ENCODE measurements around the gene ZDHHC24.
A peak's percentile ranks its signal among the peaks of the same experiment; 100 is the strongest.

Gene ZDHHC24

GRCh38 chr11:66493130-66493529, 52.7 kb downstream of the ZDHHC24 start:
- no peak for DNase-seq

DNA sequence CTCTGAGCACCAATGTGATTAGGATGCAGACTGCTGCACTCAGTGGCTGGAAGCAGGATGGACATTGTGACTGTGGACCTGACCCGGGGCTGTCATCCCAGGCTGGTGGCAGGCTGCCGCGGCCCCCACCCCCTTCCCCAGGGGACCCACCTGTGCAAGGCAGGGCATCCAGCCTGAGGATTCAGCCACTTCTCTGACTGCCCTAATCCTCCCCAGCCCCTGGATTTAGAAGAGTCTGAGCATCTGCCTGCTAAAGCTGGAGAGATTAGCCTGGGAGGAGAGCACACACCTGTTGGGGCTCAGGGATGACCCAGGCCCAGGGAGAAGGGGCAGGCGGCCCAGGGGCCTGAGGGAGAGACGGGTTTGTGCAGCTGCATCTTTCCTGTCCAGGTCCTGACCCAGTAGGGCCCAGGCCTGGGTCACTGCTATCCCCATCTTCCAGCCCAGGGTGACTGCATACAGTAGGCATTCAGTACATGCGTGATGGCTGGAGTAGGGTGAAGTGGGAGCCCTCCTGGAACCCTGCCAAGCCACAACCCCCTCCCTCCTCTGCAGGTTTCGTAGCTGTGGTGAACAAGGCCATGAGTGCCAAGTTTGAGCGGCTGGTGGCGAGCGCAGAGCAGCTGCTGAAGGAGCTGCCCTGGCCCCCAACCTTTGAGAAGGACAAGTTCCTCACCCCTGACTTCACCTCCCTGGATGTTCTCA, 53.5 kb downstream of the ZDHHC24 start:
- DNase-seq = no peak

DNA sequence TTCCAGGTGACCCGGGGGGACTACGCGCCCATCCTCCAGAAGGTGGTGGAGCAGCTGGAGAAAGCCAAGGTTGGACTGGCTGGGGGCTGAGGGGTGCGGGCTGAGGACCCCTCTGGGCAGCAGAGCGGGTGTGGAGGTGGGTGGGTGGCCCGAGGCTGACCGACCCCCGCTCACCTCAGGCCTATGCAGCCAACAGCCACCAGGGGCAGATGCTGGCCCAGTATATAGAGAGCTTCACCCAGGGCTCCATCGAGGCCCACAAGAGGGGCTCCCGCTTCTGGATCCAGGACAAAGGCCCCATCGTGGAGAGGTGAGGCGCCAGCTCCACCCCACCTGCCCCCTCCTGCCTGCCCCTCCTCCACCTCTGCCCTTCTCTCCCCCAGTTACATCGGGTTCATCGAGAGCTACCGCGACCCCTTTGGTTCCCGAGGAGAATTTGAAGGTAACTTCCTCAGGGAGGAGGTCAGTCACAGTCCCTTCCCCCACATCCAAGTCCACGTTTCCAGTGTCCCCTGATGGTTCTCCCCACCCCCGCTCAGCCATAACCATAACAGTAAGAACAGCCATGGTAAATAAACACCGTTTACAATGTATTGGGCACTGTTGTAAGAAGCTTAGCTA, 54.4 kb downstream of the ZDHHC24 start:
- DNase-seq = no peak

DNA sequence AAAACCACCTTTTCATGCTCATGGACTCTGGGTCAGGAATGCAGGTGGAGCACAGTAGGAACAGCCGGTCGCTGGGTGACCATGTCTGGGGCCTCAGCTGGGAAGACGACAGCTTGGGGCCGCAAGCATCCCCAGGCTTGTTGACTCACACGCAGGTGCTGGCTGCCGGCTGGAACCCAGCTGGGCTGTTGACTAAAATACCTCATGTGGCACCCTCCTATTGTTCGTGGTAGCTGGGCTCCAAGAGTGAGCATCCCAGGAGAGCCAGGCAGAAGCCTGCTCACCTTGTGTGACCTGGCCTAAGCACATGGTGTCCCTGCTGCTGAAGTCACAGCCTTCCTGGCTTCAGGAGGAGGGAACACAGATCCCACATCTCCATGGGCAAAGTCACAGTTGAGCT, 56.2 kb downstream of the ZDHHC24 start:
- no peak for DNase-seq

DNA sequence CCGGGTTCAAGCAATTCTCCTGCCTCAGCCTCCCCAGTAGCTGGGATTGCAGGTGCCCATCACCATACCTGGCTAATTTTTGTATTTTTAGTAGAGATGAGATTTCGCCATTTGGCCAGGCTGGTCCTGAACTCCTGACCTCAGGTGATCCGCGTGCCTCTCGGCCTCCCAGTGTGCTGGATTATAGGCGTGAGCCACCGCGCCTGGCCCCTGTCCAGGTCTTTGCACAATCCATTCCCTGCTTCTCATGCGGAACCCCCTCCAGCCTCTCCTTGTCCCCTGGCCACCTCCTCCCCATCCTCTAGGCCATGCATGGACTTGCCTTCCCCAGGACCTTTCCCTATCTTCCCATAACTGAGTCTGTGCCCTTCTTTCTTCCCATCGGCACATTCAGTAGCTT, 56.9 kb downstream of the ZDHHC24 start:
- DNase-seq = no peak

- no peak for DNase-seq
These were observed 61.0 kb downstream of the ZDHHC24 start for GRCh38 chr11:66484806-66485380.

DNA sequence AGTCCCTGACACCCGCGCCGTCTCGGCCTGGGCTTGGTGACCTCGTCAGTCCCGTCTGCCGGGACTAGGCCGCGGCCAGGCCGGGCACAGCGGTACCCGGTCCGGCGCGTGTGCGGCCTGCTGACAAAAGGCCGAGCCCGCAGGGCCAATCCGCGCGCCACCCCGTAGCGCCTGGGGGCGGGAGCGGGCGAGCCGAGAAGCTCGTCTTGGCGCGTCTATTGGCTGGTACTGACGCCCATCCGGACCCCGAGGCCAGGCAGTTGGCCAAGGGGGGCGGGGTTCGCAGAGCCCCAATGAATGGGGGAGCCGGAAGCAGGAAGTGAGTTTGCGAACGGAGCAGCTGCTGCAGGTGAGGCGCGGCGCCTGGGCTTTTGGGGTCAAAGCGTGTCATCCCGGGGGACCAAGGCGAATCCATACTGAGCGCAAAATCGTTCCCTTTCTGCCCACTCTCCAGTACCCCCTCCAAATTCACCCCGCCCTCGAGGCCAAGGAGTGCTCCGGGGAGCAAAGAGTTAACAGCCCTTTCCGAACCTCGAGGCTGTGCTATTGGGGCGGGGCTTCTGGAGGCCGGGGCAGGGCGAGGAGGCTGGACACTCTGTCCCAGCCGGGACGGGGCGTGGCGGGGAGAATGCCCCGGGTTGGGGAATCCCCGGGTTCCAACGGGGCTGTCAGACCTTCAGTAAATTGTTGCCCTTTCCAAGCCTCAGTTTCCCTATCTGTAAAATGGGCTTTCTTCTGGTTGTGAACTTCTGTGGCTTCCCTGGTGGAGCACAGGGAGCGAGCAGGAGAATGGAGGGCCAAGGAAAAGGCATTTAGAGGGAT, 65.5 kb downstream of the ZDHHC24 start, which contains the start of gene DPP3:
Gene DPP3 (plus strand): TSS at position 318 of the 822 bp plus-strand sequence. CDS start 1,767 bp downstream, outside the sequence.
- peak; percentile 96 for DNase-seq

DNA sequence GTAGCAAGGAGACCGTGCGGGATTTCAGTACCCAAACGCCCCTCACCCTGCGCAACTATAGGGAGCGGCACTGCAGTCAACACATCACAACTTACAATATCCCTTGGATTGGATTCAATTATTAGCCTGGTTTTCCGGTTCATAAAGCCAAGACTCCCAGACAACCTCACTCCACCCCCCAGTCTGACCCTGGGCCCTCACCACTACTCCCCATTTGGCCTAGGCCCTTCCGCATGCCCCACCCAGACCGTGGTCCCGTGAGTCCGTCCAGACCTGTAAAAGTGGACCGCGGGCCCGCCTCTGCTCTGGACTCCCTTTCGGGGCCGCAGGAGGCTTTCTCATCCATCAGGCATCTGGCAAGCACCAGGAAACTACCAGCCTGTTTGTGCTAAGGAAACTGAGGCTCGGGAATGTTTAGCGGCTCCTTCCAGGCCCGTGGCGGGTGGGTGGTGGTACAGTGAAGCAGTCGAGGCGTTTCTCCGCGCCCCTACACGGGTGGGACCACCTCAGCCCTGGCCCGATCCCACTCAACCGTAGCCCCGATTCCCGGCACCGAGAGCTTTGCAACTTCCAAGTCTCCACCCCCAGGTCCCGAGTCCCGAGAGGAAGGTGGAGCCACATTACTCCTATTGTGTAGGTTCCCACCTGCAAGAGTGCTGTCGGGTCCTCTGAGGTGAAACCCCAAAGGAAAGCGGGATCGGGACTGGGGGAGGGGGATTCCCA, 66.3 kb downstream of the ZDHHC24 start:
- no peak for DNase-seq

- no peak for DNase-seq
These were observed 67.0 kb downstream of the ZDHHC24 start for GRCh38 chr11:66478729-66479393.

DNA sequence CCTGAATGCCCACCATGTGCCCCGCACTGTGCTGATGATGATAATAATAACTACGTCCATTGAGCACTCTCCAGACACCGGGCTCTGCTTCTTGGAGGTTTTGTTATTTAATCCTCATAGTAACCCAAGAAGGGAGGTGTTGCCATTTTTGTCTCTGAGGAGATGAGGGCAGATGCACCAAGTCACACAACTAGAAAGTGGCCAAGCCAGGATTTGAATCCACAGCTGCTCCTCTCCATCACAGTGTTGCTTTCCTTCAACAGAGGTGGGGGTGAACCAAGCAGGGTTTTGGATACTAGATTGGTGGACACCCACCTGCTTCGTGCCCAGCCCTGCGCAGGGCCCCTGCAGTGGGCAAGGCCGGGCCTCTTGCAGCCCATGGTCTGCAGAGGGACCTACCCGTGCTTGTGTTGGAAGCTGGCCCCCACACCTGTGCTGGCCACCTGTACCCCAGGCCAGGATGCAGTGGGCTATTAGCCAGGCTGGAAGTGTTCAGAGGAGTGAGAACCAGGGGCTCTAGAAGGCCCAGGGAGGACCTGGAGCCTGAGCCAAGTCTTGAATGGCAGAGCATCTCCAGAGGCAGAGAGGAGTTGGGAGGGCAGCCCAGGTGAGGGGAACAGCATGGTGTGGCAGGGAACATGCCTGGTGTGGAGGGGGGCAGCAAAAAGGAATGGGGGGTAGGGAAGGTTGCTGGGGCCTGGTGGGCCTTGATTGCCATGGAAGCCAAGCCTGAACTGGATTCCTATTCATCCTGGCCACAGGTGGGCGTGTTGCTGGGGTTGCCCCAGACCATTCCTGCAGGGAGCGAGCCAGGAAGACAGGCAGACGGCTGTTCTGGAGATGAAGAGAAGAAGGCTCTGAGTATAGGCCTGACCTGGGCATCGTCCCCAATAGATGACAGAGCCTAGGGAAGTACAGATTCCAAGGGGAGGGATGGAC, 68.3 kb downstream of the ZDHHC24 start:
- DNase-seq = no peak

GRCh38 chr11:66476841-66477251, 69.0 kb downstream of the ZDHHC24 start:
- DNase-seq = no peak

DNA sequence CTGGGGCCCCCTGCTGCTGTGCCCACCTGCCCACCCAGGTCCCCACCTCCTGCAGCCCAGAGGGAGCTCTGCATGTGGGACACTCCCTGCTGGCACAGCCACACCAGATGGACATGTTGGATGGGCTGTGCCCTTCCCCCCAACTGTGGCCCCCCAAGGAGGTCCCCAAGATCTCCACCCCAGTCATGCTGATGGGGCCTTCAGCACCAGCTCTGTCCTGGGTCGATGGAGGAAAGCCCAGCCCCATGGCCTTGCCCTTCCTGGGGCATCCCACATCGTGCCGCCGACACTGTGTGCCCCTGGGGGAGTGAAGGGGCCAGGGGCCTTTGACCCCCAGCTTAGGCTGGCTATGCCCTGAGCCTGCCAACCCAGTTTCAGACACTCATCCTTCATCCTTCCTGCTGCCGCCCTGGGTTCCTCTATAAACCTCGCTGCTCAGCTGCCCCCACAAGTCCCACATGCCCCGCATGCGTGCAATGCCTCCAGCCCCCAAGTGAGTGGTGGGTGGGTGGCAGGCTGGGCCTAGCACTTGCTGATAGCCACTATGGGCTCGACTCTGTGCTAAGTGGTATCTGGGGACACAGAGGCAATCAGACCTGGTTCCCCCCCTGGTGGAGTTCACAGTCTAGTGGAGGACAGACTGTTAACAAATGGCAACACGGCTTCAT, 69.5 kb downstream of the ZDHHC24 start:
- DNase-seq = no peak

DNA sequence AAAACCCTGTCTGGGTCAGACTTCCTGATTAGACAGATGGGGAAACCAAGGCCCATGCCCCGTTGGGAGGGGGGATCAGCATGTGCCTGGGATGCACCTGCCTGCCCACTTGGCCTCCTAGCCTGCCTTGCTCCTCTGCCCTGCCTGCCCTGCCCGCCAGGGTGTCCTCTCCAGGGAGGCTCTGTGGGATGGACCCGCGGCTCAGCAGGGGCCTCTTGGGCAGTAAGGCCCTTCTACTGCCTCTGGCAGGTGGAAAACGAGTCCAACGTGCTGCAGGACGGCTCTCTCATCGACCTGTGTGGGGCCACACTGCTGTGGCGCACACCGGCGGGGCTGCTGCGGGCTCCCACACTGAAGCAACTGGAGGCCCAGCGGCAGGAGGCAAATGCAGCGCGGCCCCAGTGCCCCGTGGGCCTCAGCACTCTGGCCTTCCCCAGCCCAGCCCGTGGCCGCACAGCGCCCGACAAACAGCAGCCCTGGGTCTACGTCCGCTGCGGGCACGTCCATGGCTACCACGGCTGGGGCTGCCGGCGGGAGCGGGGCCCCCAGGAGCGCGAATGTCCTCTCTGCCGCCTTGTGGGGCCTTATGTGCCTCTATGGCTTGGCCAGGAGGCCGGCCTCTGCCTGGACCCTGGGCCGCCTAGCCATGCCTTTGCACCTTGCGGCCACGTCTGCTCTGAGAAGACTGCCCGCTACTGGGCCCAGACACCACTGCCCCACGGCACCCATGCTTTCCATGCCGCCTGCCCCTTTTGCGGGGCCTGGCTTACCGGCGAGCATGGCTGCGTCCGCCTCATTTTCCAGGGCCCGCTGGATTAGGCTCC, 70.3 kb downstream of the ZDHHC24 start:
- no peak for DNase-seq

DNA sequence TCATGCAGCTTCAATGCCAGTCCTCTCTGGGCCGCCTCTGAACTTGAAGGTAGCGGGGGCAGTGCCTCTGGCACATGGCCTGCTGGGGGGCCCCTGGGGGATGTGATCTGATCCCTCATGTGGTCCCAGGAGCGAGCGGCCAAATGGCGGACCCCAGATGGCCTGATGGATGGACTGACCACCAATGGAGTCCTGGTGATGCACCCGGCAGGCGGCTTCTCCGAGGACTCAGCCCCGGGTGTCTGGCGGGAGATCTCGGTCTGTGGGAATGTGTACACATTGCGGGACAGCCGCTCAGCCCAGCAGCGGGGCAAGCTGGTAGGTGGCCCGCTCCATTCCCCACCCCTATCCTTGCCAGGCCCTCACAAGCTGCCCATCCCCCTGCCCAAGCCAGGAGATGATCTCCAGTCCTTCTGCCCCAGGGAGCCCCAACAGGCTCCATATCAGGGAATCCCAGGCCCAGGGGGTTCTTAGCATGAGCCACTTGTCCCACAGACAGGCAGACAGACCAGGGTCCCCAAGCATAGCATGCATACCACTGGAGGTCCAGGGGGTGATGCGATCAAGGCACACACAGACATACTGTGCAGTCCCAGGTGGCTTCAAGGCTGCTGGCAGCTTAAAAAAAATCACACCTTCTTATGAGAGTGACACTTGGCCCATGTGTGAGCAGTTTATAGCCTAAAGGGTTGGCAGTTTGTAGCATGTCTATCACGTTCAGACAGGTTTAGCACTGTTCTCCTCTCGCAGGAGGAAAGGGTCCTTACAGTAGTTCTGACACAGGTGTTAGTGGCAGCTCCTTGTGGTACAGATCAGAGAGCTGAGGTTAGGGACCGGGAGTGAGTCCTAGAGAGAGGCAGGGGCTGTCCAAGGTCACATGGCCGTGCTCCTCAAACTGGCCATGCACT, 72.0 kb downstream of the ZDHHC24 start:
- no peak for DNase-seq

GRCh38 chr11:66473167-66473566, 72.7 kb downstream of the ZDHHC24 start:
- DNase-seq = no peak

- DNase-seq = no peak
These were observed 73.8 kb downstream of the ZDHHC24 start for GRCh38 chr11:66472054-66472453.

- no peak for DNase-seq
These were observed 74.7 kb downstream of the ZDHHC24 start for GRCh38 chr11:66471142-66471541.

Measured in NK-92 treated with Interleukin-12 subunit alpha and Interleukin-12 subunit beta, amount 100 ng/mL, for 24 hours (cell line).